ENCODE results near the gene LUC7L3. TPM values are rescaled to one million over a fixed set of nuclear protein-coding genes. Genes with fewer than 3 reads are reported as not detected.

LUC7L3 gene
- total RNA-seq, 1 donor from 2014 or later: 54.1 TPM

GRCh38 chr17:50765454-50766221, 46.2 kb downstream of the LUC7L3 start:
- no peak overlapping the region for H3K4me3 ChIP-seq (ENCODE audit: low read depth, low read length)
- no peak for DNase-seq (ENCODE audit: low read depth)
- no peak for TF ChIP-seq CTCF (conservative IDR thresholded peaks at IDR 0.05; ENCODE audit: low read depth, low read length)

GRCh38 chr17:50766222-50767023, 47.0 kb downstream of the LUC7L3 start:
- DNase-seq (ENCODE audit: low read depth): no peak
- no peak for TF ChIP-seq CTCF (conservative IDR thresholded peaks at IDR 0.05; ENCODE audit: low read depth, low read length)
- no peak overlapping the region for H3K4me3 ChIP-seq (ENCODE audit: low read depth, low read length)

GRCh38 chr17:50767030-50767429, 47.6 kb downstream of the LUC7L3 start:
- no peak for DNase-seq (ENCODE audit: low read depth)

DNA sequence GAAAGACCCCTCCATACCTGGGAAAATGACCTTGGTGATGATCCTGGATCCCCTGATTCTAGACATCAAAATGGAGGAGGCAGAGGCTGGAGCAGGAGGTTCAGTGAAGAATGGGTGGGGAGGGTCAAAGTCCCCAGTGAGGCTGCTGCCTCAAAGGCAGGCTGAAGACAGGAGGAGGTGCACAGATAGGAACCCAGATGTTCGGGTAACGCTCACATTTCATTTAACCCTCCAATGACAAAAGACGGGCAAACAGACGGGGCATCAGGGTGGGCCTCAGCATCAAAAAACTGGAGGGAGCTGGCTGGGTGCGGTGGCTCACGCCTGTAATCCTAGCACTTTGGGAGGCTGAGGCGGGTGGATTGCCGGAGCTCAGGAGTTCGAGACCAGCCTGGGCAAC, 48.0 kb downstream of the LUC7L3 start, which contains the start of gene ANKRD40CL:
Gene ANKRD40CL, minus strand, starts transcription at position 73 of the 400 bp plus-strand sequence. CDS start 605 bp downstream, outside the sequence.
- no peak for DNase-seq (ENCODE audit: low read depth)
- no peak within 1 kb of the TSS for H3K4me3 ChIP-seq (ENCODE audit: low read depth, low read length)
- TF ChIP-seq CTCF (conservative IDR thresholded peaks at IDR 0.05; ENCODE audit: low read depth, low read length): no peak

More at GRCh38 chr17:50767030-50767429, 47.6 kb downstream of the LUC7L3 start:
- no peak for TF ChIP-seq CTCF (conservative IDR thresholded peaks at IDR 0.05; ENCODE audit: low read depth, low read length)
- H3K4me3 ChIP-seq (ENCODE audit: low read depth, low read length): no peak overlapping the region

DNA sequence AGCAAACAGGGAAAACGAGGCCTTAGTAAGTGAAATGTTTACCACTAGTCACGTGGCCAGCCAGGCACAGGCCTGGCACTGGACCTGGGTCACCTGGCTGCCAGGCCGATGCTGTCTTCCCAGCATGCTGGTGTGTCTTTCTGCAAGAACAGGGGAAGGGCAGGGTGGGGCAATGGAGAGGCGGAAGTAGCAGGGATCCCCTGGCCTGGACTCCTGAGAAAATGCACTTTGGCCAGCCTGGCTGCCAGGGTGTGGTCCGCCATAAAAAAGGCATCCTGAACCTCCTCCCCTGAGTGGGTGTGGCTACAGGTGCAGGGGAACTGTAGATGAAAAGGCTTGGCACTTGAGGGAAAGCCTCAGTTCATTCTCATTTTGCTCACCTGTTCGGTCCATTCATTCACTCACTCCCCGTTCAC, 49.0 kb downstream of the LUC7L3 start:
- TF ChIP-seq CTCF (conservative IDR thresholded peaks at IDR 0.05; ENCODE audit: low read depth, low read length): no peak
- DNase-seq (ENCODE audit: low read depth): no peak
- H3K4me3 ChIP-seq (ENCODE audit: low read depth, low read length): no peak overlapping the region

- H3K4me3 ChIP-seq (ENCODE audit: low read depth, low read length): no peak overlapping the region
- DNase-seq (ENCODE audit: low read depth): no peak
- TF ChIP-seq CTCF (conservative IDR thresholded peaks at IDR 0.05; ENCODE audit: low read depth, low read length): no peak
These were observed 50.5 kb downstream of the LUC7L3 start for GRCh38 chr17:50769884-50770283.

All from epithelial cell of proximal tubule (primary cell).